Trophoblast cell (in vitro differentiated cells and primary cell): Measurements from ENCODE around the gene DKKL1.
A peak's percentile ranks its signal among the peaks of the same experiment; 100 is the strongest.
"Not testable (repeated sequence)": the region's sequence is repeated elsewhere in the genome, so short reads cannot be mapped to it uniquely, and the experiment has no call there.

Experiments used
- DNase-seq, 2 donors: peaks; one replicate each; pipeline ENCODE4 v3.0.0-alpha.2; 2016
- H2AFZ ChIP-seq: 2 replicates; pipeline ENCODE4 v1.6.1; 2013; ENCODE audit warnings: low read length, moderate library complexity, mild to moderate bottlenecking; ENCODE audit not compliant: insufficient read depth, poor library complexity
- H2AK5ac ChIP-seq: 2 replicates; pipeline ENCODE4 v1.6.1; 2013; ENCODE audit warnings: mild to moderate bottlenecking, low read length
- H2BK120ac ChIP-seq: 2 replicates; pipeline ENCODE4 v1.6.1; 2013; ENCODE audit warnings: low read length, mild to moderate bottlenecking, moderate library complexity; ENCODE audit not compliant: insufficient read depth, poor library complexity
- H2BK12ac ChIP-seq: 2 replicates; pipeline ENCODE4 v1.6.1; 2013; ENCODE audit warnings: mild to moderate bottlenecking, low read length, moderate library complexity
- H2BK5ac ChIP-seq: 2 replicates; pipeline ENCODE4 v1.6.1; 2013; ENCODE audit warnings: low read length, low read depth, moderate library complexity, mild to moderate bottlenecking; ENCODE audit not compliant: poor library complexity
- H3K14ac ChIP-seq: 2 replicates; pipeline ENCODE4 v1.6.1; 2013; ENCODE audit warnings: mild to moderate bottlenecking, low read length
- H3K18ac ChIP-seq: 2 replicates; pipeline ENCODE4 v1.6.1; 2013; ENCODE audit warnings: mild to moderate bottlenecking, low read length
- H3K23ac ChIP-seq: 2 replicates; pipeline ENCODE4 v1.6.1; 2013; ENCODE audit warnings: low read length
- H3K27ac ChIP-seq: 2 replicates; pipeline ENCODE4 v1.5.1; 2013; ENCODE audit warnings: low read depth, mild to moderate bottlenecking, inconsistent platforms, low read length, moderate library complexity
- H3K27me3 ChIP-seq: 2 replicates; pipeline ENCODE4 v1.6.1; 2013; ENCODE audit warnings: inconsistent platforms, mild to moderate bottlenecking, low read length, moderate library complexity; ENCODE audit not compliant: insufficient read depth
- H3K36me3 ChIP-seq, 2 experiments: 1 replicate in 1 of 2; 2 replicates in 1 of 2; pipeline ENCODE4 v1.6.1; 2013; ENCODE audit warnings: low read length in 2 of 2, mild to moderate bottlenecking in 2 of 2, moderate library complexity in 1 of 2; ENCODE audit not compliant: insufficient read depth in 2 of 2, control insufficient read depth in 1 of 2
- H3K4ac ChIP-seq: 2 replicates; pipeline ENCODE4 v1.6.1; 2013; ENCODE audit warnings: low read depth, mild to moderate bottlenecking, low read length, moderate library complexity
- H3K4me1 ChIP-seq, 2 experiments: 1 replicate in 1 of 2; 2 replicates in 1 of 2; pipeline ENCODE4 v1.6.1; 2013; ENCODE audit warnings: low read length in 2 of 2, mild to moderate bottlenecking in 2 of 2, moderate library complexity in 1 of 2; ENCODE audit not compliant: insufficient read depth in 2 of 2, control insufficient read depth in 1 of 2
- H3K4me2 ChIP-seq: 2 replicates; pipeline ENCODE4 v1.6.1; 2013; ENCODE audit warnings: inconsistent platforms, mild to moderate bottlenecking, low read length, moderate library complexity
- H3K4me3 ChIP-seq: 2 replicates; pipeline ENCODE4 v1.5.1; 2013; ENCODE audit warnings: mild to moderate bottlenecking, low read depth, low read length, inconsistent platforms
- H3K79me1 ChIP-seq: one replicate; pipeline ENCODE4 v1.6.1; 2013; ENCODE audit warnings: low read length
- H3K79me2 ChIP-seq: 2 replicates; pipeline ENCODE4 v1.6.1; 2013; ENCODE audit warnings: low read length, mild to moderate bottlenecking; ENCODE audit not compliant: control insufficient read depth, insufficient read depth, poor library complexity
- H3K9ac ChIP-seq: 2 replicates; pipeline ENCODE4 v1.6.1; 2013; ENCODE audit warnings: mild to moderate bottlenecking, low read length
- H3K9me3 ChIP-seq: 2 replicates; pipeline ENCODE4 v1.6.1; 2013; ENCODE audit warnings: low read depth, mild to moderate bottlenecking, control low read depth, inconsistent platforms, low read length; ENCODE audit not compliant: insufficient read depth
- H4K12ac ChIP-seq: 2 replicates; pipeline ENCODE4 v1.6.1; 2013; ENCODE audit warnings: low read depth, mild to moderate bottlenecking, low read length, moderate library complexity
- H4K8ac ChIP-seq: 2 replicates; pipeline ENCODE4 v1.6.1; 2013; ENCODE audit warnings: low read depth, mild to moderate bottlenecking, low read length, moderate library complexity
- H4K91ac ChIP-seq: one replicate; pipeline ENCODE4 v1.6.1; 2013; ENCODE audit warnings: low read depth, mild to moderate bottlenecking, low read length, moderate library complexity
- WGBS: extraction: QIAGEN DNeasy Blood & Tissue Kit; methylation state at CpG from one replicate; pipeline ENCODE4 v1.1.7; 2013; ENCODE audit warnings: missing lambda C conversion rate; ENCODE audit not compliant: insufficient read length, insufficient coverage; ENCODE audit errors: extremely low coverage; 5-methylcytosine and 5-hydroxymethylcytosine counted together

DKKL1 gene

GRCh38 chr19:49328741-49329140 lies 34.9 kb upstream of the DKKL1 start:
- Histone ChIP-seq H3K79me1 (no peaks in the 10 kb centered on the region), H2BK5ac (no peak overlapping the region), H3K9ac (no peak overlapping the region), H4K12ac (no peak overlapping the region), H3K4ac (no peak overlapping the region), H2AK5ac (no peak overlapping the region), H3K4me1 (no peaks in the 10 kb centered on the region), H3K14ac (no peak overlapping the region), H3K9me3 (peaks cover 3% of the 10 kb centered on the region), H3K27ac (no peak overlapping the region), H3K4me3 (no peak overlapping the region), H3K4me2 (no peak overlapping the region), H3K79me2 (no peaks in the 10 kb centered on the region), H3K36me3 (peaks cover 2 to 3% of the 10 kb centered on the region in 2 experiments), H3K23ac (no peak overlapping the region), H2AFZ (no peak overlapping the region), H2BK120ac (no peak overlapping the region), H4K8ac (no peak overlapping the region), H3K18ac (no peak overlapping the region), H4K91ac (no peak overlapping the region), H2BK12ac (no peak overlapping the region), H3K27me3 (no peaks in the 10 kb centered on the region)
- DNase-seq: no peak
- no CpG with 5 or more reads among the region's 2 CpGs for WGBS

- not testable (repeated sequence) for H2BK12ac ChIP-seq, H3K36me3 ChIP-seq, H3K4me3 ChIP-seq, DNase-seq, H4K91ac ChIP-seq, H2BK5ac ChIP-seq, H3K27me3 ChIP-seq, H3K23ac ChIP-seq, H3K79me2 ChIP-seq, H2AK5ac ChIP-seq, H3K79me1 ChIP-seq, H3K9ac ChIP-seq, H3K9me3 ChIP-seq, H3K18ac ChIP-seq, H3K27ac ChIP-seq, H4K8ac ChIP-seq, H2BK120ac ChIP-seq, H2AFZ ChIP-seq, H3K4me1 ChIP-seq, H3K14ac ChIP-seq, H4K12ac ChIP-seq, H3K4ac ChIP-seq, H3K4me2 ChIP-seq
- WGBS: no CpG with 5 or more reads among the region's 4 CpGs
Measured at GRCh38 chr19:49331187-49331586, 32.5 kb upstream of the DKKL1 start.

GRCh38 chr19:49331616-49332055 lies 32.0 kb upstream of the DKKL1 start:
- Histone ChIP-seq H2BK5ac (no peak overlapping the region), H2AFZ (no peak overlapping the region), H3K4me1 (no peaks in the 10 kb centered on the region), H4K12ac (no peak overlapping the region), H2AK5ac (no peak overlapping the region), H4K91ac (no peak overlapping the region), H2BK120ac (no peak overlapping the region), H3K4me3 (no peak overlapping the region), H3K14ac (no peak overlapping the region), H3K4ac (no peak overlapping the region), H3K18ac (no peak overlapping the region), H3K27ac (no peak overlapping the region), H2BK12ac (no peak overlapping the region), H3K79me1 (no peaks in the 10 kb centered on the region), H4K8ac (no peak overlapping the region), H3K36me3 (peaks cover 4 to 9% of the 10 kb centered on the region in 2 experiments), H3K23ac (no peak overlapping the region), H3K9ac (no peak overlapping the region), H3K9me3 (peaks cover 2% of the 10 kb centered on the region), H3K27me3 (no peaks in the 10 kb centered on the region), H3K4me2 (no peak overlapping the region), H3K79me2 (no peaks in the 10 kb centered on the region)
- peak in 1 of 2 donors; percentile 37 for DNase-seq
- WGBS: no CpG with 5 or more reads among the region's 2 CpGs

DNA sequence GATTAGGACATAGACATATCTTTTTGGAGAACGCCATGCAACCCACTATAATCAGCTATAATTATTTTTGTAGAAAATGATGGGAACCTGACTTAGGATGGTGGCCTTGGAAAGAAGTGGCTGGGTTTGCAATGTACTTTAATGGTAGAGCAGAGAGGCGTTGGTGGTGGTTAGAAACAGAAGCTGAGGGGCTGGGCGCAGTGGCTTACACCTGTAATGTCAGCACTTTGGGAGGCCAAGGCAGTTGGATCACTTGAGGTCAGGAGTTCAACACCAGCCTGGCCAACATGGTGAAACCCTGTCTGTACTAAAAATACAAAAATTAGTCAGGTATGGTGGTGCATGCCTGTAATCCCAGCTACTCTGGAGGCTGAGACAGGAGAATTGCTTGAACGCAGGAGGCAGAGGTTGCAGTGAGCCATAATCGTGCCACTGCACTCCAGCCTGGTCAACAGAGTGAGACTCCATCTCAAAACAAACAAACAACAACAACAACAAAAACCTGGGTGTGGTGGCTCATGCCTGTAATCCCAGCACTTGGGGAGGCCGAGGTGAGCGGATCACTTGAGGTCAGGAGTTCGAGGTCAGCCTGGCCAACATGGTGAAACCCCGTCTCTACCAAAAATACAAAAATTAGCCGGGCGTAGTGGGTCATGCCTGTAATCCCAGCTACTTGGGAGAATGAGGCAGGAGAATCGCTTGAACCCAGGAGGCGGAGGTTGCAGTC lies 30.8 kb upstream of the DKKL1 start:
- not testable (repeated sequence) for H3K4ac ChIP-seq, H3K4me1 ChIP-seq, H3K36me3 ChIP-seq, H3K4me3 ChIP-seq, H3K79me2 ChIP-seq, H3K79me1 ChIP-seq, DNase-seq, H2BK120ac ChIP-seq, H3K23ac ChIP-seq, H4K91ac ChIP-seq, H3K27ac ChIP-seq, H2AK5ac ChIP-seq, H2BK5ac ChIP-seq, H2BK12ac ChIP-seq, H3K18ac ChIP-seq, H3K9me3 ChIP-seq, H3K9ac ChIP-seq, H4K8ac ChIP-seq, H4K12ac ChIP-seq, H3K14ac ChIP-seq, H2AFZ ChIP-seq, H3K27me3 ChIP-seq, H3K4me2 ChIP-seq
- no CpG with 5 or more reads among the region's 13 CpGs for WGBS
